Measurements from ENCODE around the gene SFN. TPM values are rescaled to one million over a fixed set of nuclear protein-coding genes. Genes with fewer than 3 reads are reported as not detected.

SFN gene
- total RNA-seq, 1 experiment from 2014 or later = 14.3 TPM

DNA sequence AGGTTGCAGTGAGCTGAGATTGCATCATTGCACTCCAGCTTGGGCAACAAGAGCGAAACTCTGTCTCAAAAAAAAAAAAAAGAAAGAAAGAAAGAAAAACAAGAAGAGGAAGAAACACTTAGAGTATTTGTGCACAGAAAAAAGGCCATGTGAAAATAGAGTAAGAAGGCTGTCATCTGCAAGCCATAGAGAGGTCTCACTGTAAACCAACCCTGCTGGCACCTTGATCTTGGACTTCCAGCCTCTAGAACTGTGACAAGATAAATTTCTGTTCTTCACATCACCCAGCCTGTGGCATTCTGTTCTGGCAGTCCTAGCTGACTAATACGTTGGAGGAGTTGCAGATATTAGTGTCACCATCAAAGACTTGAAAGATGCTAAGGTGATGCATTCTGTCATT is 48.6 kb upstream of the SFN start (continued):
- TF ChIP-seq, protein P1, sequence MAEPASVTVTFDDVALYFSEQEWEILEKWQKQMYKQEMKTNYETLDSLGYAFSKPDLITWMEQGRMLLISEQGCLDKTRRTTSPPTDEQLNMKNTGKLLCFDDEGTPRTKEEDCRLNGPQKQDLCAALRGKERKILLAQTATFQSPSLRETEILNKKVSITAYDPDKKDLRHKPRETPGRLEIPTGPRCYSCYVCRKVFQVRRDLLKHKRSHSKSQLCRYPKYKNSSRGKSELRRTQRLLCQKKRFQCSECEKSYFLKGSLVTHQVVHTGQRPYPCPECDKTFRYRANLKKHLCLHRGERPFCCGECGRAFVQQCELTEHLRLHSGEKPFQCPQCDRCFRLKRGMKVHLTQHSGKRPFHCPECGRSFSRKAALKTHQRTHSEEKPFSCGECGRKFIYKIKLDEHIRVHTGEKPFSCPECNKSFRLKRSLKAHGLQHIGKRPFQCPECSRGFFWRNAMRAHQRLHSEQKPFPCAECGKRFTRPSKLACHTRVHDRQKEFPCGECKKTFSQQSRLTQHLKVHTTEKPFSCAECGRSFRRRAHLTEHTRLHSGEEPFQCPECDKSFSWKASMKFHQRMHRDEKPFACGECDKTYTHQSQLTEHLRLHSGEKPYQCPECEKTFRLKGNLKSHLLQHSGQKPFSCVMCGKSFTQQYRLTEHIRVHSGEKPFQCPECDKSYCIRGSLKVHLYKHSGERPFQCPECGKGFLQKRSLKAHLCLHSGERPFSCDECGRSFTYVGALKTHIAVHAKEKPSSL (CRISPR knock-in tag; conservative IDR thresholded peaks at IDR 0.05) = no peak
- TF ChIP-seq, protein P2, sequence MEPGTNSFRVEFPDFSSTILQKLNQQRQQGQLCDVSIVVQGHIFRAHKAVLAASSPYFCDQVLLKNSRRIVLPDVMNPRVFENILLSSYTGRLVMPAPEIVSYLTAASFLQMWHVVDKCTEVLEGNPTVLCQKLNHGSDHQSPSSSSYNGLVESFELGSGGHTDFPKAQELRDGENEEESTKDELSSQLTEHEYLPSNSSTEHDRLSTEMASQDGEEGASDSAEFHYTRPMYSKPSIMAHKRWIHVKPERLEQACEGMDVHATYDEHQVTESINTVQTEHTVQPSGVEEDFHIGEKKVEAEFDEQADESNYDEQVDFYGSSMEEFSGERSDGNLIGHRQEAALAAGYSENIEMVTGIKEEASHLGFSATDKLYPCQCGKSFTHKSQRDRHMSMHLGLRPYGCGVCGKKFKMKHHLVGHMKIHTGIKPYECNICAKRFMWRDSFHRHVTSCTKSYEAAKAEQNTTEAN (CRISPR knock-in tag; IDR thresholded peaks at IDR 0.05) = no peak
- TF ChIP-seq KAT7 (CRISPR knock-in tag; IDR thresholded peaks at IDR 0.05; ENCODE audit: borderline replicate concordance) = no peak
- TF ChIP-seq, protein P3, sequence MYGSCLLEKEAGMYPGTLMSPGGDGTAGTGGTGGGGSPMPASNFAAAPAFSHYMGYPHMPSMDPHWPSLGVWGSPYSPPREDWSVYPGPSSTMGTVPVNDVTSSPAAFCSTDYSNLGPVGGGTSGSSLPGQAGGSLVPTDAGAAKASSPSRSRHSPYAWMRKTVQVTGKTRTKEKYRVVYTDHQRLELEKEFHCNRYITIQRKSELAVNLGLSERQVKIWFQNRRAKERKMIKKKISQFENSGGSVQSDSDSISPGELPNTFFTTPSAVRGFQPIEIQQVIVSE (CRISPR knock-in tag; IDR thresholded peaks at IDR 0.05; ENCODE audit: borderline replicate concordance) = no peak
- TF ChIP-seq SOX15 (CRISPR knock-in tag; IDR thresholded peaks at IDR 0.05) = no peak
- TF ChIP-seq, protein P4, sequence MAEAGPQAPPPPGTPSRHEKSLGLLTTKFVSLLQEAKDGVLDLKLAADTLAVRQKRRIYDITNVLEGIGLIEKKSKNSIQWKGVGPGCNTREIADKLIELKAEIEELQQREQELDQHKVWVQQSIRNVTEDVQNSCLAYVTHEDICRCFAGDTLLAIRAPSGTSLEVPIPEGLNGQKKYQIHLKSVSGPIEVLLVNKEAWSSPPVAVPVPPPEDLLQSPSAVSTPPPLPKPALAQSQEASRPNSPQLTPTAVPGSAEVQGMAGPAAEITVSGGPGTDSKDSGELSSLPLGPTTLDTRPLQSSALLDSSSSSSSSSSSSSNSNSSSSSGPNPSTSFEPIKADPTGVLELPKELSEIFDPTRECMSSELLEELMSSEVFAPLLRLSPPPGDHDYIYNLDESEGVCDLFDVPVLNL (CRISPR knock-in tag; IDR thresholded peaks at IDR 0.05; ENCODE audit: borderline replicate concordance, low read depth) = no peak
- TF ChIP-seq, protein P5, sequence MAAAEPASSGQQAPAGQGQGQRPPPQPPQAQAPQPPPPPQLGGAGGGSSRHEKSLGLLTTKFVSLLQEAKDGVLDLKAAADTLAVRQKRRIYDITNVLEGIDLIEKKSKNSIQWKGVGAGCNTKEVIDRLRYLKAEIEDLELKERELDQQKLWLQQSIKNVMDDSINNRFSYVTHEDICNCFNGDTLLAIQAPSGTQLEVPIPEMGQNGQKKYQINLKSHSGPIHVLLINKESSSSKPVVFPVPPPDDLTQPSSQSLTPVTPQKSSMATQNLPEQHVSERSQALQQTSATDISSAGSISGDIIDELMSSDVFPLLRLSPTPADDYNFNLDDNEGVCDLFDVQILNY (CRISPR knock-in tag; IDR thresholded peaks at IDR 0.05) = no peak

DNA sequence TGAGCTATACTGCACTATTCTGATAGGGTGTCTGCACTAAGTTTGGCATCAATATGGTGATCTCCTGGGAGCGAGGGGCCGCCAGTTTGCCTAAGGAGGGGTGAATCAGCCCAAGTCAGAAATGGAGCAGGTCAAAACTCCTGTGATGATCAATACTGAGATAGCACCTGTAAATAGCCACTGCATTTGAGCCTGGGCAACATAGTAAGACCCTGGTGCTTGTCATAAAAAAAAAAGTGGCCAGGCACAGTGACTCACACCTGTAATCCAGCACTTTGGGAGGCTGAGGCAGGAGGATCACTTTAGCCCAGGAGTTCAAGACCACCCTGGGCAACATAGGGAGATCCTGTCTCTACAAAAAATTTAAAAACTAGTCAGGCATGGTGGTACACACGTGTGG is 48.1 kb upstream of the SFN start:
- TF ChIP-seq KAT7 (CRISPR knock-in tag; IDR thresholded peaks at IDR 0.05; ENCODE audit: borderline replicate concordance) (no peak), ZNF423 (CRISPR knock-in tag; IDR thresholded peaks at IDR 0.05) (no peak), FOXP1 (CRISPR knock-in tag; IDR thresholded peaks at IDR 0.05; ENCODE audit: borderline replicate concordance) (no peak), ZNF121 (CRISPR knock-in tag; IDR thresholded peaks at IDR 0.05) (no peak), NFE2L1 (CRISPR knock-in tag; IDR thresholded peaks at IDR 0.05) (no peak), CREM (CRISPR knock-in tag; IDR thresholded peaks at IDR 0.05) (no peak), EMX1 (CRISPR knock-in tag; IDR thresholded peaks at IDR 0.05) (no peak), OVOL2 (CRISPR knock-in tag; IDR thresholded peaks at IDR 0.05; ENCODE audit: borderline replicate concordance) (no peak), ELF4 (CRISPR knock-in tag; IDR thresholded peaks at IDR 0.05; ENCODE audit: low read depth) (no peak)
- TF ChIP-seq, protein P6, sequence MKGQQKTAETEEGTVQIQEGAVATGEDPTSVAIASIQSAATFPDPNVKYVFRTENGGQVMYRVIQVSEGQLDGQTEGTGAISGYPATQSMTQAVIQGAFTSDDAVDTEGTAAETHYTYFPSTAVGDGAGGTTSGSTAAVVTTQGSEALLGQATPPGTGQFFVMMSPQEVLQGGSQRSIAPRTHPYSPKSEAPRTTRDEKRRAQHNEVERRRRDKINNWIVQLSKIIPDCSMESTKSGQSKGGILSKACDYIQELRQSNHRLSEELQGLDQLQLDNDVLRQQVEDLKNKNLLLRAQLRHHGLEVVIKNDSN (CRISPR knock-in tag; IDR thresholded peaks at IDR 0.05) = no peak
- TF ChIP-seq, protein P7, sequence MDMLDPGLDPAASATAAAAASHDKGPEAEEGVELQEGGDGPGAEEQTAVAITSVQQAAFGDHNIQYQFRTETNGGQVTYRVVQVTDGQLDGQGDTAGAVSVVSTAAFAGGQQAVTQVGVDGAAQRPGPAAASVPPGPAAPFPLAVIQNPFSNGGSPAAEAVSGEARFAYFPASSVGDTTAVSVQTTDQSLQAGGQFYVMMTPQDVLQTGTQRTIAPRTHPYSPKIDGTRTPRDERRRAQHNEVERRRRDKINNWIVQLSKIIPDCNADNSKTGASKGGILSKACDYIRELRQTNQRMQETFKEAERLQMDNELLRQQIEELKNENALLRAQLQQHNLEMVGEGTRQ (CRISPR knock-in tag; IDR thresholded peaks at IDR 0.05) = no peak
- TF ChIP-seq, protein P8, sequence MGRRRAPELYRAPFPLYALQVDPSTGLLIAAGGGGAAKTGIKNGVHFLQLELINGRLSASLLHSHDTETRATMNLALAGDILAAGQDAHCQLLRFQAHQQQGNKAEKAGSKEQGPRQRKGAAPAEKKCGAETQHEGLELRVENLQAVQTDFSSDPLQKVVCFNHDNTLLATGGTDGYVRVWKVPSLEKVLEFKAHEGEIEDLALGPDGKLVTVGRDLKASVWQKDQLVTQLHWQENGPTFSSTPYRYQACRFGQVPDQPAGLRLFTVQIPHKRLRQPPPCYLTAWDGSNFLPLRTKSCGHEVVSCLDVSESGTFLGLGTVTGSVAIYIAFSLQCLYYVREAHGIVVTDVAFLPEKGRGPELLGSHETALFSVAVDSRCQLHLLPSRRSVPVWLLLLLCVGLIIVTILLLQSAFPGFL (CRISPR knock-in tag; IDR thresholded peaks at IDR 0.05; ENCODE audit: borderline replicate concordance) = no peak
- no peak overlapping the region for H3K4me3 Mint-ChIP-seq
- POLR2A ChIA-PET = no interaction called here

More for the DNA sequence above, 48.1 kb upstream of the SFN start:
- H3K9me3 Mint-ChIP-seq = peaks cover 15% of the 10 kb centered on the region; the same call in 1 of the 2 replicates
- H3K27ac Mint-ChIP-seq = no peak overlapping the region
- CTCF ChIA-PET = interaction anchor here (1.3 kb wide), 1 partner anchor 26 kb away, joined by 3 read pairs; no protein-coding TSS in a partner anchor
- no peak for DNase-seq (ENCODE audit: low spot score)
- H3K36me3 Mint-ChIP-seq = peaks cover 6% of the 10 kb centered on the region
- H3K27me3 Mint-ChIP-seq (ENCODE audit: low read depth) = peaks cover 9% of the 10 kb centered on the region
- no peak for ATAC-seq
- H3K4me1 Mint-ChIP-seq = no peaks in the 10 kb centered on the region

Measured in WTC11 (cell line).